EL (cell line): ENCODE data around the gene TRIM63.

Source experiments
- DNase-seq: peaks from one replicate; pipeline ENCODE4 v3.0.0-alpha.2; 2016

Gene TRIM63

DNA sequence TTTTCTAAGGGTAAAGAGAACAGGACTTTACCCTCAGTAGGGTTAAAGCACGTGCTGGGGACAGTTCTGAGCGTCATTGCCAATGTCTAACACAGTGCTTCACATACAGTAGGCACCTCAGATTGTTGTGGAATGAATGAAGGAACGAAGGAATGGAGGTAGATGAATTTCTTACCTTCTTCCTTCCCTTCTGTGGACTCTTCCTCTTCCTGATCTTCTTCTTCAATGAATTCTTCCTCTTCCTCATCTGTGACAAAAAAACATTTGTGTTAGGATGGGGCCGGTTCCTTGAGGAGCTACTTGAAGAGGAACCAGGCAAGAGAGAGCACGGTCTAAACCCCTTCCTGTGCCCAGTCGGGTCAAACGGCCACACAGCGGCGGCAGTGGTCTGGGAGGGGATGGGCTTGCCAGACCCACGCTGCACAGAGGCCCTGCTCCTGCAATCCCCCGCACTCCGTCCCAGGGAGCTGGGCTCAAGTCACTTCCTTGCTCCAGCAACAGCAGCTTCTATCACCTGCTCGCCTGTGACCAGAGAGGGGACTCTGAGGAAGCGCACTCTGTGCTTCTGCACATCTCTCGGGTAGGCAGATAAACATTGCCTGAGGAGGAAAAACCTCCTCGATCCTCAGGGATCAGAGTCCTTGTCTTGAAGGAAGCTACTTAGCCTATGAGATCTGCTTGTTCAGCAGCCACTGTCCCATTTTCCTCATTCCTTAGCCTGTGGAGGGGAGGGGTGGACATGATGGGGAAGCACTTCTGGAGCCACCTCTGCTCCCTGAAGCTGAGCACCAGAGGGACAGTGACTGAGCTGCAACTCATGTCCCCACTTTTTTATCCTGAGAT lies 13.5 kb downstream of the TRIM63 start:
- DNase-seq, result no peak

DNA sequence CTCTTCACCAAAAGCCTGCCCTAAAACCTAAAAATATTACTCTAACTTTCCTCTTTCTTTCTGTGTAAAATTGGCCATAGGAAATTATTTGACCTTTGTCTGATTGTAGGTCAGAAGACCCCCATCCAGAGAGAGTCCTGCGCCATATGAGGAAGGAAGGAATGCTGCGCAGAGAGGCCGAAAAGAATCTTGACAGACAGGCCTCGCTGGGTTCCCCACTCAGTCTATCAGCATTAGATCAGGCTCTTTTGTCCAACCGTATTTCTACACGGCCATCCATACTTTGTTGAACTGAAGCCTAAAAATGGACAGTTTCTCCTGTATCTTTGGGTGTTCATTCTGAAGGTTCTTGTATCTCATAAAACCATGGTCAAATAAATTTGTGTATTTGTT lies 17.2 kb downstream of the TRIM63 start:
- DNase-seq, result no peak

DNA sequence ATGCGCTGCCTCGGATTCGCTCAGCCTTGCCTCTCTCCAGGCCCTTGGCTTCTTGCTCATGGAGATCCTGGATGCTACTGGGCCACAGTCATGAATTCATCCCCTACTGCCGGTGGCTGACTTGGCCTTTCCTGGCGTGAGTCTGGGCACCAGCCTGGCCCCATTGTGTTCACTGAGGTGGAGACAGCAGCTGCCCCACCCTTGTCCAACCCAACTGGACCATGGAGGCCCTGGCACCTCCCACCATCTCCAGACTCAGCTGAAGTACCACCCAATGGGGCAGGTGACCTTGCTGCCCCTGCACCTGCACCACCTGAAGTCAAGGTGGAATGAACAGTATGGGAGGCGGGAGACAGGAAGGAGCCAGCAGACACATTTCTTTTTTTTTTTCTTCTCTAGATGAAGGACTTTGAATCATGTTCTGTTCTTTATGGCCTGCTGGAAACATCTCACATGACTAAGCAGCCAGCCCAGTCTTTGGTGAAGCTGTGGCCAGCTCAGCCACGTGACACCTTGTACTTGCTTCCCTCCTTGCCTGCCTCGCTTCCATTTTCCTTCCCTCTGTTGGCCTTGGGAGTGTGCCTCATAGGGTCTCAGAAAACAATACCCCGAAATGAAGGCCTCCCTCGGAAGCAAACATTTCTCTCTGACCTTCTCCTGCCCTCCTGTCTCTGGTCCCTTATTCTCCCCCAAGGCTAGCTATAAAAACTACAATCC lies 17.7 kb downstream of the TRIM63 start:
- DNase-seq, result peak; percentile 20

DNA sequence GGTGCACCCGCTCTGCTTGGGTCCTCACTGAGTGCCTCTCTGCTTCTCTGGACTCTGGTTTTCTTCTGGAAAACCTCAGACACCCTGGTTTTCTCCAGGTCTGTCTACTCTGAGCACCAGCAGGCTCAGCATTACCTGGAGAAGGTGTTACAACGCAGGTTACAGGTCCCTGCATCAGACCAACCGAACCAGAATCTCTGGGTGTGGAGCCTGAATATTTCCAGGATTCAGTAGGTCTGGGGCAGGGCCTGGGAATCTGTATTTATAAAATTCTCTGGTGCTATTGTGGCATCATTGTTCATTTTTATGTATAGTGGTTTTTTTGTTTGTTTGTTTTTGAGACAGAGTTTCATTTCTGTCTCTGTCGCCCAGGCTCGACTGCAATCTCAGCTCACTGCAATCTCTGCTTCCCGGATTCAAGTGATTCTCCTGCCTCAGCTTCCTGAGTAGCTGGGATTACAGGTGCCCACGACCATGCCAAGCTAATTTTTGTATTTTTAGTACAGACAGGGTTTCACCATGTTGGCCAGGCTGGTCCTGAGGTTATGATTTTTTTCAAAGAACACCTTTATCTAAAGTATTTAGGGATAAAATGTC lies 20.1 kb downstream of the TRIM63 start:
- DNase-seq, result no peak

- no peak for DNase-seq
Observed at GRCh38 chr1:26046246-26047095, 21.0 kb downstream of the TRIM63 start.

DNA sequence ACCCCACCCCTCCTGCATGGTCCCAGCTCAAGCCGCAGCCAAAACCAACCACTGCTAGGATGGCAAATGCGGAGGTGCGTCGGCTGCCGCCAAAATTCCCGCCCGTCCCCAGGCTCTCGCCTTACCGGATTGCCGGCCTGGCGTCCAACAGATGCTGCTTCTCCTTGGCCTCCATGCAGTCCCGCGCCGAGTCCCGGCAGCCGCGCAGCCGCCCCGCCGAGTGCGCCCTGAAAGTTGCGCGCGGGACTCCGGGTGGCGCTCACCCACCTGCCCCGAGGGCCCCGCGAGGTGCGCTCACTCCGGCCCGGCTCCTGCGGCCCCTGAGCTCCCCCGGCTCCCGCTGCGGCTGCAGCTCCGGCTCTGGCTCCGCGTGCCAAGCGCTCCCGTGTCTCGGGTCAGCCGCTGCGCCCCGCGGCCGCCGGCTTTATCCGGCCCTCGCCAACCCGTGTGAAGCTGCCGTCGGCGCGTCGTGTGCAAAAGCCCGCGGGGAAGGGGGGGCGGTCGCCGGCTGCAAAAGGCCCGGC lies 21.6 kb downstream of the TRIM63 start, which contains the start of gene SLC30A2:
TSS of gene SLC30A2 (minus strand) at position 397 of the 524 bp plus-strand sequence. CDS start at position 175, 222 bp downstream.
- no peak for DNase-seq

DNA sequence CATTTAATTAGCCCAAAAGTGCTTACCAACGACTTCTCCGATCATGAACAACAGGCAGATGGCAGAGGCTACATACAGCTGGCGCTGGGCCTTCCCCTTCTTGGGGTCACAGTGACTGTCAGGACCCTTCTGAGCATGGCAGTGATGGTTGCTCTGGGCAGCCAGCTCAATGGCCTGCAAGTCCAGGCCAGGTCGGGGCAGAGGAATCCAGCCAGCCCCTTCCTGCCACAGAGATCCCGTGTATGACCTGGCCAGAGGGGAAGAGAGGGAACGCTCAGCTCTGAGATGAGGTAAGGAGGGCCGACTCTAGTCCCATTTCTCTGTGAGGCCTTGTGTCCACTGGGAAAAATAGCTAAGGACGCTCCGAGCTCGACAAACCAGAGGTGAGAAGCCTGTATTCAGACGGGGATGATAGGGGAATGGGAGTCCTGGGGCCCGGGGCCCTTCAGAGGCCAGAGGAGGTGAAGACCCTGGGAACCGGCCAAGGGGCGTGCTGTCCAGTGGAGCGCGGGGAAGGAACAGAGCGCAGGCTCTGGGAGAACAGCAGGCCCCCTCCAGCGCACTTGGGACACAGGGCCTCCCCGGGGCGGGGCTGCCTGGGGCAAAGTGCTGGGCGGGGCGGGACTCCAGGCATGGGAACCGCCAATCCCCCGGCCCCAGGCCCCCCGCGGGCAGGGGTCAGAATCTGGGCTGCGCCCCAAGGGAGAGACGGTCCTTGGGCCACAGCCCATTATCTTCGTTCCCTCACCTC lies 22.3 kb downstream of the TRIM63 start:
- DNase-seq, result no peak

DNA sequence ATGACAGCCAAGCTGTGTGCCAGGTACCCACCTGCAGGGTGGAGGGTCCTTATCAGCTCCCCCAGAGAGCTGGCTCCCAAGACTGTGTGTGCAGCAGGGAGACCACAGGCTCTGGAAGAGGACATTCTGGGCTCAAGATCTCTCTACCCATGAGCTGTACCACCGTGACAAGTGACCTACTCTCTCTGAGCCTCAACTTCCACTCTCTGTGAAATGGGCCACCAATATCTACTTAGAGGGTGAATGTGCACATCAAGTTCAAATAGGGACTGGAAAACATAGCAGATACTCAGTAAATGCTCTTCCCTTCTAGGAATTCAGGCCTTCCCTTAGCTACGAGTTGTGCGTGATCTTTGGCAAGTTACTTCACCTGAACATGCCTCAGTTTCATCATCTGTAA lies 23.0 kb downstream of the TRIM63 start:
- DNase-seq, result no peak

- no peak for DNase-seq
Observed at GRCh38 chr1:26043765-26044164, 23.7 kb downstream of the TRIM63 start.

GRCh38 chr1:26041978-26042377 lies 25.5 kb downstream of the TRIM63 start:
- DNase-seq, result no peak

GRCh38 chr1:26041401-26041800 lies 26.0 kb downstream of the TRIM63 start:
- DNase-seq, result no peak

DNA sequence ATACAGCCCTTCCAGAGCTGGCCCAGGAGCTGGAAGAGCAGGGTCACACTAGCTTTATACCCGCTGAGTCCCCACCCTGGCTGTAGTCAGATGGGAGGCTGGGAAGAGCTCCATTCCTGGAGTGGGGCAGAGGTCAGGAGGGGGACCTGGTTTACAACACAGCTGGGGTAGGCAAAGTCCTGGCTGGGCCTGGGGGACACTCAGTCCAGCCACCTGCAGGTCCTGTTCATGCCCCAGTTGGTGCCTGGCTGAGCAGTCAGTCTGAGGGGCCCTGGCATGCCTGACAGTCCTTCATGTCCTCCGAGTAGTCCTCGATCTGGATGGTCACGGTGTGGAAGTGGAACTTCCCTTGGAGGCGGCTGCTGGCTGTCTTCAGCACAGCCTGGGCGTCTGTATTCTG lies 28.5 kb downstream of the TRIM63 start:
- no peak for DNase-seq

DNA sequence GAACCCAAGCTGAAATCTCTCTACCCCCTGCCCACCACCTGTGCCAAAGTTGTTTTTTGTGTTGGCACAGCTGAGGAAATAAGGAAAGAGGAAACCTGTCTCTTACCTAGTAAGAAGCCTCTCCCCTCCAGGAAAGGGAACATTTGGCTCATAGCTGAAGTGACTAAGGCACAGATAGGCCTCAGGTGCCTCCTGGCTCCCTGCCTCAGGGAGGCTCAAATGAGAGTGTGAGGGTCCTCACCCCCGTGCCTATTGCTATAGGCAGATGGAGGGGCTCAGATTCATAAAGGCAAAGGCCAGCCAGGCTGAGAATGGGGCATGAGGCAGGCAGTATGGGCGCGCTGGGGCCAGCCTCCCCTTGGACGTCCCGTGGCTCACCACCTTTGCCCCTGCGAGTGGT lies 29.0 kb downstream of the TRIM63 start:
- DNase-seq, result no peak

DNA sequence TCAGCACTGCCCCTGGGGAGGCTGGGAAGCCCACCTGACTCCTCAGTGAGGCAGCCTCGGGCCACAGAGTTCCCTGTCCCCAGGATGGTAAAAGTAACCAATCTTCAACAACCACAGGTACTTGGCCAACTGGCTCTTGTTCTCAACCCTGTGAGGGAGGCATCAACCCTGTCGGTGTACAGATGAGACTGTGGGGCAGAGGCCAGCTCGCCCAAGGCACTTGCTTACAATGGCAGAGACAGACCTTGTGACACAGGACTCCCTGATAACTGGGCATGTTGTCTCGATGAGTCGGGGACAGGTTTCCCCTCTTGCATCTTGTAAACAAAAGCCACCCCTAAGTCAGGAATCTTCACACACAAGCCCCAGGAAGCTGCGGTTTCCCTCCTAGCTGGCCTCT lies 29.5 kb downstream of the TRIM63 start:
- DNase-seq, result no peak

DNA sequence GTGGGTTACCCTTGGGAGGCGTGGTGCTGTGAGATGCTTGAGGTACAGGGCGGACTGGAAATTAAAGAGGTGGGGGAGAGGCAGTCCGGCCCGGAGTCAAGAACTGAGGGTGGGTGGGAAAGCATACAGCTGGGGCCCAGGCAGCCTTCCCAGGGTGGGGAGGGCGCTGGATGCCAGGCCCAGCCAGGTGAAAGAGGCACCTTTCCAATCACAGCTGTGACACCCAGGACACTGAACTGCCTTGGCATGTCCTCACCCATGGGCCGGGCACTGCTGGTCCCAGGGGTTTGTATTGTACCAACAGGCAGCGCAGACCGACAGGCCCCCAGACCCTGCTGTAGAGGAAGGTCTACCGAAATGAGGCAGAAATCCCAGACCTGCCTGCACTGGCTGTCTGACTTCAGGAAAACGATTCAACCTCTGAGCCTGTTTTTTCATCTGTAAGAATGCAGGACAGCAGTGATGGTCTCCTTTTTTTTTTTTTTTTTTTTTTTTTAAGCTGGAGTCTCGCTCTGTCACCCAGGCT lies 30.6 kb downstream of the TRIM63 start:
- DNase-seq, result no peak

DNA sequence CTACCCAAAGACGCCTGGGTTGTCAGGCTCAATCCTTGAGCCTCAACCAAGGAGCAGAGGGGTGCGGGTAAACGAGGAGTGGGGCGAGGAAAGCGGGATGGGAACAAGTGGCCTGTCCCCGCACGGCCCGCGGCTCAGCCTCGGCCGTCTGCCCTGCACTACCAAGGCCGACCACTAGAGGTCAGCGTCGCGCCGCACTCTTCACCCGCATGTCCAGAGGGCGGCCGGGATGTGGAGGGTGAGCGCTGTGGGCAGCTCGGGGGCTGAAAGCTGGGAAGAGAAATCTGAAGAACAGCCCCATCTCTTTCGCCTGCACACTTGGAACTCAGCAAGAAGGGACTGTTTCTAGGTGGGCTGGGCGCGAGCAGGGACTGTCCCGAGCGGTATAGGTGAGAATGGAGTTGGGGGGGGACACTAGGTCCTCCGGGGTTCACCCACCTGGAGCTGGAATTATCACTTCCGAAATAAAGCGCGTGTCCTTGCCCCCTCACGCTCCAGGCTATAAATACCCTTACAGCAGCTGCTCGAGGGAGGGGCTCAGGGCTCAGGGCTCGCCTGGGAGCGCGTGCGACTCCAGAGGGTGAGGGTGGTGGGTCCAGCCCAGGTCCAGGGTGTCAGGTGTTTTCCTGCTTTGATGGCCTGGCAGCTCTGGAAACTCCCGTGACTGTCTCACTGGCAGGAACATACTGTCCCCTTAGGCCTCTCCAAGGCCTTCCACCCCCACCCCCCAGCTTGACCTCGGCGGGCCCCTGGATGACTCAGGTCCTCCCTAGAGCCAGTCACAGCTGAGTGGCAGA lies 31.3 kb downstream of the TRIM63 start:
- DNase-seq, result peak; percentile 76

DNA sequence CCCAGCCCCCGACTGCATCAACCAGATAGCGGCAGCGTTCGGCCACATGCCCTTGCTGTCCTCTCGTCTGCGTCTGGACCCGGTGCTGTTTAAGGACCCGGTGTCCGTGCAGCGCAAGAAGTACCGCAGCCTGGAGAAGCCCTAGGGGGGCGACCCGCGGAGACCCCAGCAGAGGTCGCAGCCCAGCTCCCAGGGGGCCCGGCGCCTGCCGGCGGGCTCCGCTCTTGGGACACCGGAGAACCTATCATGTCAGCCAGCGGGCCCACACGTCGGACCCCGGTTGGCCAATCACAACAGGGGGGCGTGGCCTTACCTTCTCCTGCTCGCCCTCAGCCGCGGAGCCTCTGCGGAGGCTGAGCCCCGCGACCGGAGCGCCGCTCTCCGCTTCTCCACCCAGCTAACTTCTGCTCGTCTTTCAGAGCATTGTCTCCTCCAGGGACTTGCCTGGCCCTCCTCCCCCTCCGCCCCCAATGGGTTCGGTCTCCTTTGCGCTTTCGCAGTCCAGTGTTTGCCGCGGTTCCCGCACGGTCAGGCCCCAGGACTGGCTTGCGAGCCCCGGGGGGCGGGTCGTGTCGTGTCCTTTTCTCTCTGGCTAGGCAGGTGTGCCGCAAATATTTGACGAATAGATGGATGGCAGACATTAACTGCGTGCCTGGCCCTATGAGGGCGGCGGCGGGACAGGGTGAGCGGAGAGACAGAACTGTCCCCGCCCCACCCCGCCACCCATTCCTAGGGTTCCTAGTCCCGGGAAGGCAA lies 32.0 kb downstream of the TRIM63 start:
- peak; percentile 93 for DNase-seq

DNA sequence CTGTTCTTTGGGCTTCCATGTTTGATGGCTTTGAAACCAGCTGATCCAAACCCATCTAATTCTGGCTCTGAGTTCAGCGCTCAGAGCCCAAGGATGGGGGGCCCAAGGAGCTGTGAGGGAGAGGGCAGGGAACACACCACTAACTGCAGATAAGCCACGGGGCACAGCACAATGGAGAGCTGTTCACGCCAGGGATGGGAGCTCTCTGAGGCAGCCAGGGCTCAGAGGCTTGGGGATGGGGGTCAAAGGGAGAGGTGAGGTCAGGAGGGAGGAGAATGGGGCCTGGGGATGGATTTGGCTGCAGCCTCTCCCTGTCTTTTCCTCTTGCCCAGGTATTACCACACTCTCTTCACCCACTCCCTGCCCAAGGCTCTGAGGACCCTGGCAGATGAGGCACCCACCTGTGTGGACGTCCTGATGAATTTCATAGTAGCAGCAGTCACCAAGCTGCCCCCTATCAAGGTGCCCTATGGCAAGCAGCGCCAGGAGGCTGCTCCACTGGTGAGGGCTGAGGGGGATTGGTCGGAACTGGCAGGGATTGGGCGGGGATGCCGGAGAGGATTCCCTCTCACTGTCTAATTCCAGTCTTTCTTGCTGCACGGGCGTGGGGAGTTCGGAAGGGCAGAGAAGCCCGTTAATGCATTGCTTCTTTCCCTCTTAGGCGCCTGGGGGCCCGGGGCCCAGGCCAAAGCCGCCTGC lies 32.8 kb downstream of the TRIM63 start:
- peak; percentile 43 for DNase-seq

DNA sequence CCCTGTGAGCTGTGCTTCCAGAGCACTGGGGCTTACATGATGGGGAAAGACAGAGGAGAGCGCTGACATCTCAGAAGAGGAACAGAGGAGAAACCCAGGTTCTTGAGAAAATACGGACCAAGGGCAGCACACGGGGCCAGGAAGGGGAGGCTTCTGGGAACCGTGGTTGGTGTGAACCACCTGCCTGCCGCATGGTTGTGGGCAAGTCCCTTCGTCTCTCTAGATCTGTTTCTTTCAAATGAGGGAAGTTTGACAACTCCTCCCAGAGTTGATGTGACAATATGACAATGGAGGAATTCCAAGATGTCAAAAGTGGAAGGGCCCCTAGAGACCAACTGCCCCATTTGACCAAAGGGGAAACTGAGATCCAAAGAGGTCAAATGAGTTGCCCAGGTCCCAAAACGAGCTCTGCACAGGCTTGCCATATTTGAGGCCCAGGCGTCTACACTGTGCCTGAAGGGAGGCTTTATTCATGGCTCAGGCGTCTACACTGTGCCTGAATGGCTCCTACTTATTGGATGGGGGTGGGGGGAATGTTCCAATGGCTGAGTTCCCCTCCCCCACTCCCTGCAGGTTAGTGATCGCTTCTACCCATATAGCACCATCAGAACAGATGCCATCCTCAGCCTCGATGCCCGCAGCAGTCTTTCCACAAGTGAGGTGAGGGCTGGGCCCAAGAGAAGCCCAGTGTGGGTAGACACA lies 34.6 kb downstream of the TRIM63 start:
- DNase-seq, result no peak
